ENCODE results near the gene CDA. TPM values are rescaled to one million over a fixed set of nuclear protein-coding genes. Genes with fewer than 3 reads are reported as not detected.

Gene CDA
- total and polyA plus RNA-seq, 9 of the 15 experiments (the other 6 are each of a cell fraction or from before 2014, with no cell fraction given), result not detected

DNA sequence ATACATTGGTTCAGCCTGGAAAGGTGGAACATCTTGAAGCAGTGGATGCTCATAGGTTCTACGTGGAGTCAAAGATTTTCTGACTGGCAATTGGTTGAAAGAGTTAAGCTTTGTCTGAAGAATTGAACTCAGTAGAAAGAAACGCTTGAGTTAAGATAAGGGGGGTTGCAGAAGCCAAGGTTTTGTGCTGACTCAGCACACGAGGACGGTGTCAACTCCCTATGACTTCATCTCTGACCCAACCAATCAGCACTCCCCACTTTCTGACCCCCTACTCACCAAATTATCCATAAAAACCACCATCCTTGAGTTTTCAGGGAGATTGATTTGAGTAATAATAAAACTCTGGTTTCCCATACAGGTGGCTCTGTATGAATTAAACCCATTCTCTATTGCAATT lies 41.8 kb downstream of the CDA start (continued):
- TF ChIP-seq BACH1 (tag; IDR thresholded peaks at IDR 0.05), result peak; percentile 91
- TF ChIP-seq JUND (IDR thresholded peaks at IDR 0.05; ENCODE audit: borderline replicate concordance, low read depth, low read length), result peak; percentile 59; the same call in 1 of the 2 replicates
- TF ChIP-seq JUND (tag; IDR thresholded peaks at IDR 0.05; ENCODE audit: borderline replicate concordance, low read depth, low read length), result 0 out of 3 replicates have a peak, but pooled peaks have one; percentile 28
- TF ChIP-seq, protein P1, sequence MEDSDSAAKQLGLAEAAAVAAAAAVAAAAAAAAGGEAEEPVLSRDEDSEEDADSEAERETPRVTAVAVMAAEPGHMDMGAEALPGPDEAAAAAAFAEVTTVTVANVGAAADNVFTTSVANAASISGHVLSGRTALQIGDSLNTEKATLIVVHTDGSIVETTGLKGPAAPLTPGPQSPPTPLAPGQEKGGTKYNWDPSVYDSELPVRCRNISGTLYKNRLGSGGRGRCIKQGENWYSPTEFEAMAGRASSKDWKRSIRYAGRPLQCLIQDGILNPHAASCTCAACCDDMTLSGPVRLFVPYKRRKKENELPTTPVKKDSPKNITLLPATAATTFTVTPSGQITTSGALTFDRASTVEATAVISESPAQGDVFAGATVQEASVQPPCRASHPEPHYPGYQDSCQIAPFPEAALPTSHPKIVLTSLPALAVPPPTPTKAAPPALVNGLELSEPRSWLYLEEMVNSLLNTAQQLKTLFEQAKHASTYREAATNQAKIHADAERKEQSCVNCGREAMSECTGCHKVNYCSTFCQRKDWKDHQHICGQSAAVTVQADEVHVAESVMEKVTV (CRISPR knock-in tag; IDR thresholded peaks at IDR 0.05), result no peak
- TF ChIP-seq MEF2A (IDR thresholded peaks at IDR 0.05; ENCODE audit: control insufficient read depth, low read depth, low read length), result no peak
- 0 out of 2 replicates have a peak, but pooled peaks have one; percentile 59 for TF ChIP-seq DPF2 (IDR thresholded peaks at IDR 0.05)
- no peak for TF ChIP-seq SRSF3 (IDR thresholded peaks at IDR 0.05; ENCODE audit: insufficient read depth, low read length)
- peak; percentile 67; the same call in 1 of the 2 replicates for TF ChIP-seq L3MBTL2 (IDR thresholded peaks at IDR 0.05)
- TF ChIP-seq XRCC5 (IDR thresholded peaks at IDR 0.05; ENCODE audit: low read depth, low read length), result no peak
- TF ChIP-seq MYC (IDR thresholded peaks at IDR 0.05; ENCODE audit: low read depth, low read length), result peak; percentile 29; the same call in 1 of the 2 replicates
- no peak for TF ChIP-seq MYC (CRISPR knock-in tag; IDR thresholded peaks at IDR 0.05; ENCODE audit: borderline replicate concordance, low read depth)
- TF ChIP-seq SIN3A (IDR thresholded peaks at IDR 0.05; ENCODE audit: borderline replicate concordance in 2 of 2, control insufficient read depth in 1 of 2, low read depth in 2 of 2, low read length in 2 of 2), result no peak
- no peak for TF ChIP-seq HOXB6 (CRISPR knock-in tag; IDR thresholded peaks at IDR 0.05; ENCODE audit: borderline replicate concordance)
- TF ChIP-seq SMARCE1 (IDR thresholded peaks at IDR 0.05), result 0 out of 2 replicates have a peak, but pooled peaks have one; percentile 23
- no peak for TF ChIP-seq ZNF76 (CRISPR knock-in tag; IDR thresholded peaks at IDR 0.05; ENCODE audit: borderline replicate concordance)
- peak; percentile 45; the same call in 1 of the 2 replicates for TF ChIP-seq ATF3 (IDR thresholded peaks at IDR 0.05)
- TF ChIP-seq ATF3 (CRISPR knock-in tag; conservative IDR thresholded peaks at IDR 0.05), result no peak
- no peak for TF ChIP-seq ZNF699 (CRISPR knock-in tag; IDR thresholded peaks at IDR 0.05; ENCODE audit: insufficient replicate concordance)
- no peak for TF ChIP-seq TAL1 (IDR thresholded peaks at IDR 0.05)
- no peak for TF ChIP-seq CBX1 (IDR thresholded peaks at IDR 0.05; ENCODE audit: low read depth)
- TF ChIP-seq C11orf30 (IDR thresholded peaks at IDR 0.05; ENCODE audit: low read depth), result peak; percentile 100
- TF ChIP-seq NFE2 (IDR thresholded peaks at IDR 0.05; ENCODE audit: low read depth), result peak; percentile 76
- TF ChIP-seq ZNF511 (CRISPR knock-in tag; IDR thresholded peaks at IDR 0.05), result no peak
- TF ChIP-seq ARID1B (IDR thresholded peaks at IDR 0.05), result 0 out of 2 replicates have a peak, but pooled peaks have one; percentile 29
- TF ChIP-seq MAFF (IDR thresholded peaks at IDR 0.05; ENCODE audit: low read length), result peak; percentile 100
- no peak for TF ChIP-seq HDGF (IDR thresholded peaks at IDR 0.05)
